ENCODE results near the gene FAM13B. TPM values are rescaled to one million over a fixed set of nuclear protein-coding genes. Genes with fewer than 3 reads are reported as not detected.
"Not testable (repeated sequence)": the region's sequence is repeated elsewhere in the genome, so short reads cannot be mapped to it uniquely, and the experiment has no call there.

Gene FAM13B
- total RNA-seq, 1 experiment from 2014 or later = 3.8 TPM

DNA sequence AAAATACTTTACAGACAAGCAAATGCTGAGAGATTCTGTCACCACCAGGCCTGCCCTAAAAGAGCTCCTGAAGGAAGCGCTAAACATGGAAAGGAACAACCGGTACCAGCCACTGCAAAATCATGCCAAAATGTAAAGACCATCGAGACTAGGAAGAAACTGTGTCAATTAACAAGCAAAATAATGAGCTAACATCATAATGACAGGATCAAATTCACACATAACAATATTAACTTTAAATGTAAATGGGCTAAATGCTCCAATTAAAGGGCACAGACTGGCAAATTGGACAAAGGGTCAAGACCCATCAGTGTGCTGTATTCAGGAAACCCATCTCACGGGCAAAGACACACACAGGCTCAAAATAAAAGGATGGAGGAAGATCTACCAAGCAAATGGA lies 62.5 kb downstream of the FAM13B start:
- not testable (repeated sequence) for H3K36me3 ChIP-seq (replicated peaks; ENCODE audit: control insufficient read depth, insufficient read depth, low read length); DNase-seq; H3K4me3 ChIP-seq (ENCODE audit: insufficient read depth, low read depth, low read length); H3K27me3 ChIP-seq (ENCODE audit: control insufficient read depth, insufficient read depth, low read length)

DNA sequence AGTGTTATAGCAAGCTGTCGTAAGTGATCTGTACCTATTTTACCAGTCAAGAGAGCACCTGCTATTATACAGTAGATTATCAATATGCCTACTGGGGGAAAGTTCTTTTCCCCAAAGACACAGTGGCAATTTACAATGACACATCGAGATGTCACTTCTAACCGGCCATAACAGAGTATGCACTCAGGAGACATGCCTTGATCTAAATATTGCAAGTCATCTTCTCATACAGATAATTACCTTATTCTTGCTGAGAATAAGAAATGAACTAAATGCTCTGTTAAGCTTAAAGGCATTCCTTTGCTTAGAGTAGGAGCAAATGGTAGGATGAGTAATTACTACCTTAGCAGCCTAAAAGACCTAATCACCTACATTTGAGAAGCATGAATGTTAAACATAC lies 72.1 kb downstream of the FAM13B start:
- Histone ChIP-seq H3K36me3 (replicated peaks; ENCODE audit: control insufficient read depth, insufficient read depth, low read length) (peaks cover 2% of the 10 kb centered on the region; the same call in 1 of the 2 replicates), H3K27me3 (ENCODE audit: control insufficient read depth, insufficient read depth, low read length) (no peaks in the 10 kb centered on the region), H3K4me3 (ENCODE audit: insufficient read depth, low read depth, low read length) (no peak overlapping the region)
- DNase-seq = no peak

DNA sequence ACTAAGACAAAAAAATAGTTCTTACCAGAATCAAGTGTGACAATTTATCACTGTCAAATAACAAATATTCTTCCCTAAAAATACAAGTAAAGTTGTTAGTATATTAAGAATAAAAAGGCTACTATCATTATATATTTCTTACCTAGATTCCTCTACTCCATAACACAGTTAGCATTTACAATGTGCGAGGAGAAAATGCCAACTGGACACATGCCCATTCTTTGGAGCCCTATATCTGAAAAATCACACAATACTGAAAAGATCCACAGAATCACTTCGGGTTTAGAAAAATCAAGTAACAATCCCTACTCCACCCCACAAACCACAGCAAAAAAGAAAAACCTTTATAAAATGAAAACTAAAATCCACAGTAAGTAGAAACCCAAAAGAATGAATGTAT lies 72.7 kb downstream of the FAM13B start:
- Histone ChIP-seq H3K36me3 (replicated peaks; ENCODE audit: control insufficient read depth, insufficient read depth, low read length) (peaks cover 2% of the 10 kb centered on the region; the same call in 1 of the 2 replicates), H3K27me3 (ENCODE audit: control insufficient read depth, insufficient read depth, low read length) (no peaks in the 10 kb centered on the region), H3K4me3 (ENCODE audit: insufficient read depth, low read depth, low read length) (no peak overlapping the region)
- DNase-seq = no peak

DNA sequence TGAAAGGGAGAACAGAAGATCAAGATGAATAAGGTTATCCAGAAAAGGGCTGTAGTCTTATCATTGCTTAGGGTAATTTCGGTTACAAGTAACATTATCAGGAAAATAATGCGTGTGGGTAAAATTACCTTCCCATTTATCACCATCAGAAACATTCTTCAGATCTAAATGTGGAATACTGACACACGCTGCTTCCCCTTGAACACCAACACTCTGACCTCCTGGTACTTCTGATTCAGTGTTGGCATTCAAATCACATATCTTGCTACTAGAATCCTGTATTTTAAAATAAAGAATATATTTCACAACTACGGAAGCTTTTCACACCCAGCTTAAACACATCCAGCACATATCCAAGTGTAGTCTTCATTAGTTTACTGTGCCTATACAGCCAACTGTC lies 73.4 kb downstream of the FAM13B start:
- Histone ChIP-seq H3K36me3 (replicated peaks; ENCODE audit: control insufficient read depth, insufficient read depth, low read length) (peaks cover 2% of the 10 kb centered on the region; the same call in 1 of the 2 replicates), H3K27me3 (ENCODE audit: control insufficient read depth, insufficient read depth, low read length) (no peaks in the 10 kb centered on the region), H3K4me3 (ENCODE audit: insufficient read depth, low read depth, low read length) (no peak overlapping the region)
- DNase-seq = no peak

DNA sequence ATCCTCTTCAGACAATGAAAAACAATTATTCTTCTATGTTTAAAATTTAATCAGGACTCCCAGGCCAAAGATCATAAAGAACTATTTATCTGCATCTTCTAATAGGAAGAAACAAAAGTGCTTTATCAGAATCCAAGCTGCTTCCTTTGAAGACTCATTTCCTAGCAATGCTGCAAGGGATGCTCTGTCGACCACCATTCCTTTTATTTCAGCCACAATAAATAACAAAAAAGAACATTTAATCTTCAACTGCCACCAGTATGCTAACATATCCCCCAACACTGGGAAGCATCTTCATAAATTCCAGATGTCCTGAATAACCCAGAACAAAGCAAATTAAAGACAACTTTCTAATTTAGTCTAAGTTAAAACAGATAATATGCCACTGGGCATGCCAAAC lies 74.9 kb downstream of the FAM13B start:
- Histone ChIP-seq H3K27me3 (ENCODE audit: control insufficient read depth, insufficient read depth, low read length) (no peaks in the 10 kb centered on the region), H3K36me3 (replicated peaks; ENCODE audit: control insufficient read depth, insufficient read depth, low read length) (peaks cover 6% of the 10 kb centered on the region), H3K4me3 (ENCODE audit: insufficient read depth, low read depth, low read length) (no peak overlapping the region)
- DNase-seq = no peak

DNA sequence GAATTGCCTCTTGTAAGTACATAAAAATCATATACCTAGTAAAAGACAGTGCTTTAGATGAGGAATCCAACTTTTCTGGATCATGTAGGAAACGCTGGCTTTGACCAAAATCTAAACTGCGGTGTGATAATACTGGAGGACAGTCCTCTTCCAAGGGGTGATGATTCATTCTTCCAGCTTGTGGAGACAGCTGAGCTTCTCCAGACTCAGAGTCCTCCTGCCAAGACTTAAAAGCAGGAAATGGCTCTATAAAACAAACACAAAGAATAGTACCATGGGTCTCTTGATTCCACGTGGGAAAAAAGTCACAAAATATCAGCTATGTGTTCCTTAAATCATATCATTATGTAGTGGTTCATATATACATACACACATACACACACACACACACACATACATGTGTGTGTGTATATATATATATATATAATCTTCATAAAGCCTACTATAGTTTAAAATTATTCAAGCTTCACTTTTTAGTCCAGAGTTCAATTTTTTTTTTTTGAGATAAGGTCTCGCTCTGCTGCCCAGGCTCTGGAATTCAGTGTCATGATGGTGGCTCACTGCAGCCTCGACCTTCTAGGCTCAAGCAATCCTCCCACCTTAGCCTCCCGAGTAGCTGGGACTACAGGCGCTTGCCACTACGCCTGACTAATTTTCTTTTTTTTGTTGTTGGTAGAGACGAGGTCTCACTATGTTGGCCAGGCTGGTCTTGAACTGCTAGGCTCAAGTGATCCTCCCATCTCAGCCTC lies 78.6 kb downstream of the FAM13B start:
- no peak for DNase-seq
- Histone ChIP-seq H3K27me3 (ENCODE audit: control insufficient read depth, insufficient read depth, low read length) (no peaks in the 10 kb centered on the region), H3K4me3 (ENCODE audit: insufficient read depth, low read depth, low read length) (no peak overlapping the region), H3K36me3 (replicated peaks; ENCODE audit: control insufficient read depth, insufficient read depth, low read length) (peaks cover 5% of the 10 kb centered on the region)

DNA sequence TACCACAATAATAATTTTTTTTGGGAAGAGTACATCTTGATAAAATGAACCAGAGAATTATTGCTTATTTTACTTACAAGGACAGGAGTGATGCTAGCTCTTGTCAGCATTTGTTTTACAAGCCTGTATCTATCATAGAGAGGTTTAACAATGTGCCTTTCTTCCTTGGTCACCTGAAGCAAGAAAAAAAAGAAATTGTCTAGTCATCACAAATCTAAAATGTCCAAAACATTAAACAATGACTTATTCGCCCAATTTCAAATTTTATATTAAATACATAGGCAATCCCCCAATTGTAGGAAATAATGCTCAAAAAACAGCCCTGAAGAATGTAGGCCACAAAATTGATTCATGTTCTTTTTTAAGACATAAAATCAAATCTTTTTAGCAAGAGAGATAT lies 87.1 kb downstream of the FAM13B start:
- Histone ChIP-seq H3K36me3 (replicated peaks; ENCODE audit: control insufficient read depth, insufficient read depth, low read length) (peaks cover 15% of the 10 kb centered on the region), H3K27me3 (ENCODE audit: control insufficient read depth, insufficient read depth, low read length) (no peaks in the 10 kb centered on the region), H3K4me3 (ENCODE audit: insufficient read depth, low read depth, low read length) (no peak overlapping the region)
- DNase-seq = no peak

DNA sequence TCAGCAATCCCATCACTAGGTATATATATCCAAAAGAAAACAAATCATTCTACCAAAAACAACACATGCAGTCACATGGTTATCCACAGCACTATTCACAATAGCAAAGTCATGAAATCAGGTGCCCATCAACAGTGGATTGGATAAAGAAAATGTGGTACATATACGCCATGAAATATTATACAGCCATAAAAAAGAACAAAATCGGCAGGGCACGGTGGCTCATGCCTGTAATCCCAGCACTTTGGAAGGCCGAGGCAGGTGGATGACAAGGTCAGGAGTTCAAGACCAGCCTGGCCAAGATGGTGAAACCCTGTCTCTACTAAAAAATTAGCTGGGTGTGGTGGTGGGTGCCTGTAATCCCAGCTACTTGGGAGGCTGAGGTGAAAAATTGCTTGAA lies 88.6 kb downstream of the FAM13B start:
- not testable (repeated sequence) for H3K4me3 ChIP-seq (ENCODE audit: insufficient read depth, low read depth, low read length); H3K27me3 ChIP-seq (ENCODE audit: control insufficient read depth, insufficient read depth, low read length); DNase-seq
- peaks cover 21% of the 10 kb centered on the region for H3K36me3 ChIP-seq (replicated peaks; ENCODE audit: control insufficient read depth, insufficient read depth, low read length)

DNA sequence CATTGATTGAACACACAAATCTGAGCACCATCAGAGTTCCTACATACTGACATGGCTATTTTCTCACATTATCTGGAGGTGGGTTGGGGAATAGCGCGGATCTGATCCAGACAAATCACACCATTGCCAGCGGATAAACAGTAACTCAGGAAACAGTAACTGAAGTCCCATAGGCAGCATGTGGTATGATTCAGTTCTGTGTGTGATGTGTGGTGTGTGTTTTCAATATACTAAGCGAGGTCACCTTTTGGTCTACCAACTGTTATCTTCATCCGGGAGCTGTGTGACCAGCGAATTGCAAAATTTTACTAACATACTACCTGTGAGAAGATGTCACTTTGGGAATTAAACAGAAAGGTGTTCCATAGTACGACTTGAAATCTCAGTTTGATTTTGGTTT lies 93.5 kb downstream of the FAM13B start:
- DNase-seq = no peak
- no peaks in the 10 kb centered on the region for H3K27me3 ChIP-seq (ENCODE audit: control insufficient read depth, insufficient read depth, low read length)
- no peak overlapping the region for H3K4me3 ChIP-seq (ENCODE audit: insufficient read depth, low read depth, low read length)
- H3K36me3 ChIP-seq (replicated peaks; ENCODE audit: control insufficient read depth, insufficient read depth, low read length) = peaks cover 16% of the 10 kb centered on the region

DNA sequence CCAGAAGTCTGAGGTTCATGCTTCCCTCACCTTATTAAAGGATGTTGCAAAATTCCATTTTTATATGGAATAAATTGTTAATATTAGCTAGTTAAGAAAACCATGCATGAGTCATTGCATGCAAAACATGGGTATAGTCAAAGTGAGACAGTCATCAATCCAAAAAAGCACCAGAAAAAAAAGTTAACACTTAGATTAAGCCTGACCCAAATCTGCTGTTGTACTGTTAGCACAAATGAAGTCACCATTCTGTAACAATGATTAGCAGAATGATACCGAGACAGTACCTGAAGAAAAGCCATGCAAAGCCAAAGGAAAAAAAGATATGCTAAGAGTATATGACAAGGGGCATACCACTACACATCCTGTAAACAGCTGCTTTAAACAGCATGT lies 94.1 kb downstream of the FAM13B start:
- DNase-seq = no peak
- H3K4me3 ChIP-seq (ENCODE audit: insufficient read depth, low read depth, low read length) = no peak overlapping the region
- H3K27me3 ChIP-seq (ENCODE audit: control insufficient read depth, insufficient read depth, low read length) = no peaks in the 10 kb centered on the region
- peaks cover 16% of the 10 kb centered on the region for H3K36me3 ChIP-seq (replicated peaks; ENCODE audit: control insufficient read depth, insufficient read depth, low read length)

DNA sequence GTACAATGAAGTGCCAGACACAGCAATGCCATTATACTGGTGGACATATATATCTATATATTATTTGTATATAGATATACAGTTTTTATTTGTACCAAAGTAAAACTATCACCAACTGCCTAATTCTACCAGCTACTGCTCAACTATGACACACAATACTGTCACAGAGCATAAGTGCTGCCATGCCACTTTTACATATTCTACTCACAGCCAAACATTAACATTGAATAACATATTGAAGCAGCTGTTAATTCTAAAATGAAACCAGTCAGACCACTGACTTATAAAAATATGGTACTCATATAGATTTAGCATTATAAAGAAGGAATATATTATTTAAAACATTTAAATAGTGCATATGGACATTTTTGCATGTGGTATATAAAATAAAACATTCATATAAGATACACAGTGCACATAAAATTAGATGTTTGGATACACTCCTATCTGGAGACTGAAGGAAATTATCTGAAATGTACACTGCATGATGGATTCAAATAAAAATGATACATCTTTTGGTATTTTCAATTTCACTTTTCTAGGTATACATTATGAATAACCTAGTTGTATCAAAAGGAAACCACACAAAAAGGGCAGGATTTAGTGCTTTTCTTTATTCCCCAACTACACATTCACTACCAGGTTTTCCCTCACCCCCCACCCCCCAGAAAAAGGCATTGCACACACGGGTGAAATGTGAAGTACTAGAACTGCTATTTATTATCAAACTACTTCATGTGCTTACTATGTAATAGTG lies 94.7 kb downstream of the FAM13B start:
- Histone ChIP-seq H3K36me3 (replicated peaks; ENCODE audit: control insufficient read depth, insufficient read depth, low read length) (peaks cover 14% of the 10 kb centered on the region), H3K27me3 (ENCODE audit: control insufficient read depth, insufficient read depth, low read length) (no peaks in the 10 kb centered on the region), H3K4me3 (ENCODE audit: insufficient read depth, low read depth, low read length) (no peak overlapping the region)
- DNase-seq = no peak

DNA sequence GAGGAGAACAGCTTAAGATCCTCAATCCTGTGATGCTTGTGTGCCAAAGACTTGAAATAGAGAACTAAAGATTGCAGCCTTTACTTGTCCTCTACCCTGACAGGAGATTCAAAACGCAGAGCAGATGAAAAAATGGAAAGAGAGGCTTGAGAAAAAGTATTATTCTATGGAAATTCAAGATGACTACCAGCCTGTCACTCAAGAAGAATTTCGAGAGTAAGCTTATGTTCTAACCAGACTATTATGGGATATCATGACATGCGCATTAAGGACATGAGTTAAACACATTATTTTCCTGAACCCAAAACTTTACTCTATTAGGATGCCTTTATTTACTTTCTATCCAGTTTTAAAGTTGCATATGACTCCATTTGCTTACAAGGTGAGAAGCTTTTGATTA lies 97.2 kb downstream of the FAM13B start:
- no peak overlapping the region for H3K4me3 ChIP-seq (ENCODE audit: insufficient read depth, low read depth, low read length)
- no peaks in the 10 kb centered on the region for H3K27me3 ChIP-seq (ENCODE audit: control insufficient read depth, insufficient read depth, low read length)
- DNase-seq = no peak
- H3K36me3 ChIP-seq (replicated peaks; ENCODE audit: control insufficient read depth, insufficient read depth, low read length) = peaks cover 6% of the 10 kb centered on the region

DNA sequence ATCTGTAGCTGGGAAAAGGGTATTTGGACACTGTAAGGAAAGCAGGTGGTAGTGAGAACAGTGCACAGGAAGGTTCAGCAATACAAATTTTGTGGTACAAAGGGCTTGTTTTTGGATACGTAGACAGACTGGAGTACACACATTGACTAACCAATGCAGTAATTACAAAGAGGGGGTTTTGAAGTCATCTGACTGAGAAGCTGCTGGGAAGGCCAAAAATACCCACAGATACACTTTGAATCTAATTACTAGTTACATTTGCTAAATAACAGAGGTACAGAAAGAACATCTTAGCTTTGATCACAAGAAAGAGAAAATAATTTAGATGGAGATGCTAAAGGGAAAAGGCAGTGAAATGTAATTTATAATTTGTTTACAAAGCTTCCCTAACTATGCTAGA lies 97.7 kb downstream of the FAM13B start:
- Histone ChIP-seq H3K36me3 (replicated peaks; ENCODE audit: control insufficient read depth, insufficient read depth, low read length) (peaks cover 5% of the 10 kb centered on the region), H3K4me3 (ENCODE audit: insufficient read depth, low read depth, low read length) (no peak overlapping the region), H3K27me3 (ENCODE audit: control insufficient read depth, insufficient read depth, low read length) (no peaks in the 10 kb centered on the region)

DNA sequence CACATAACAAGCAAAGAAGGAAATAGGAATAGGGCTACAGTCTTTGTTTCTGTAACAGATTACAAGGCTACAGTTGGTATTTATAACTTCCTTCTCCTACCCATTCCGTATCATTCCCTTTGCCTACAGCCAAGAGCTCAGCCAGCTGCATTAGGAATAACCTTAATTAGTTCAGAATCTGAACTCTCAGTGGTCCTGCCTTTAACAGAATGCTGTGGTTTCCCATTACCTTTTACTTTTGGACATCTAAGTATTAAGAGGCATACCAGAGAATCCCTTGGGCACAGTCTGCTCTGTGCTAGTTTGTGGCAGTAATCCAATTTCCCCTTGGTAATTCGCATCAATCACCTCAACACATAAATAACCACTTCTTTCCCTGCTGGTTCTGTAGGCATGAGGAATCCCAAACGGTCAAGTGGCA lies 99.4 kb downstream of the FAM13B start:
- H3K27me3 ChIP-seq (ENCODE audit: control insufficient read depth, insufficient read depth, low read length) = no peaks in the 10 kb centered on the region
- no peaks in the 10 kb centered on the region; the same call in 1 of the 2 replicates for H3K36me3 ChIP-seq (replicated peaks; ENCODE audit: control insufficient read depth, insufficient read depth, low read length)
- DNase-seq = no peak
- H3K4me3 ChIP-seq (ENCODE audit: insufficient read depth, low read depth, low read length) = no peak overlapping the region

More for the DNA sequence above, 97.7 kb downstream of the FAM13B start:
- DNase-seq = no peak

DNA sequence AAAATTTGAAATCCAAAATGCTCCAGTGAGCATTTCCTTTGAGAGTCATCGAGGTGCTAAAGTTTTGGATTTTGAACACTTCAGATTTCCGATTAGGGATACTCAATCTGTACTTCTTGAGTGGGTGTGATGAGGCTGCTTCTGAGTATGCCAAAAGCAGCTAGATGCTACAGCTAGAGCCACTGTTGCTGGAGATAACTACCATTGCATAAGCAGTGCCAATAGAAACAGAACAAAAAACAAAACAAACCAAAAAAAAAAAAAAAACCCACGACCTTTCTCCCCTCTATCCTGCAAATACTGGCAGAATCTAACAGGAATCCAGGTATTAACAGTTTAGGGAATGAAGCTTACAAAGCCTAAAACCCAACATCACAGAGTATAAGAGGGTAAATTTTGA lies 100.1 kb downstream of the FAM13B start:
- Histone ChIP-seq H3K27me3 (ENCODE audit: control insufficient read depth, insufficient read depth, low read length) (no peaks in the 10 kb centered on the region), H3K36me3 (replicated peaks; ENCODE audit: control insufficient read depth, insufficient read depth, low read length) (no peaks in the 10 kb centered on the region), H3K4me3 (ENCODE audit: insufficient read depth, low read depth, low read length) (no peak overlapping the region)
- DNase-seq = no peak
